A549 (cell line): ENCODE results near the gene NRIP2.

Experiments used
- BHLHE40 ChIP-seq: IDR thresholded peaks from 2 replicates; pipeline ENCODE4 v1.6.1; 2012; ENCODE audit warnings: low read depth, low read length, inconsistent platforms
- CTCF ChIP-seq: fragments of >200 bp; sonication (Bioruptor Twin); formaldehyde crosslinking; IDR thresholded peaks from 3 replicates; pipeline ENCODE4 v1.5.1; 2016
- E2F6 ChIP-seq: IDR thresholded peaks from 2 replicates; pipeline ENCODE4 v1.6.1; 2012; ENCODE audit warnings: low read depth, borderline replicate concordance
- JUNB ChIP-seq: fragments of >200 bp; sonication (Bioruptor Twin); formaldehyde crosslinking; IDR thresholded peaks from 2 replicates; pipeline ENCODE4 v1.6.1; 2016
- MAX ChIP-seq: IDR thresholded peaks from 2 replicates; pipeline ENCODE4 v1.6.1; 2012
- MAZ ChIP-seq: fragments of 150-350 bp; IDR thresholded peaks from 2 replicates; pipeline ENCODE4 v1.6.1; 2014; ENCODE audit warnings: antibody characterized with exemption, low read depth, low read length, borderline replicate concordance
- PBX3 ChIP-seq: IDR thresholded peaks from 2 replicates; pipeline ENCODE4 v1.6.1; 2012
- POLR2A ChIP-seq: IDR thresholded peaks from 2 replicates; pipeline ENCODE4 v1.6.1; 2012; ENCODE audit warnings: mild to moderate bottlenecking, low read length
- RAD21 ChIP-seq, 2 experiments: fragments of >200 bp in 1 of 2; sonication (Bioruptor Twin) in 1 of 2; formaldehyde crosslinking in 1 of 2; IDR thresholded peaks in 1 of 2; conservative IDR thresholded peaks in 1 of 2; 2 replicates in 1 of 2; 3 replicates in 1 of 2; pipeline ENCODE4 v1.6.1; 2012 to 2018; ENCODE audit warnings: inconsistent platforms in 1 of 2
- REST ChIP-seq: fragments of 200-600 bp; sonication (generic); IDR thresholded peaks from 2 replicates; pipeline ENCODE4 v1.6.1; 2016; ENCODE audit warnings: antibody characterized with exemption, mild to moderate bottlenecking, moderate library complexity
- RFX5 ChIP-seq: fragments of 450-650 bp; IDR thresholded peaks from 2 replicates; pipeline ENCODE4 v1.7.1; 2014; ENCODE audit warnings: antibody characterized with exemption, mild to moderate bottlenecking, moderate library complexity
- SMC3 ChIP-seq: fragments of >200 bp; sonication (Bioruptor Twin); formaldehyde crosslinking; IDR thresholded peaks from 3 replicates; pipeline ENCODE4 v1.6.1; 2018; ENCODE audit warnings: inconsistent platforms
- ZSCAN20 ChIP-seq: fragments of 250-450 bp; sonication (Bioruptor Pico); IDR thresholded peaks from 2 replicates; pipeline ENCODE4 v1.8.0; 2022; ENCODE audit warnings: mild to moderate bottlenecking, moderate library complexity

- TF ChIP-seq ZSCAN20 (CRISPR knock-in tag) (no peak), REST (no peak), BHLHE40 (no peak), CTCF (no peak), SMC3 (no peak), RAD21 (conservative IDR thresholded peaks at IDR 0.05 in 1 of 2, IDR thresholded peaks at IDR 0.05 in 1 of 2) (no peak), E2F6 (no peak), POLR2A (no peak), MAZ (no peak), RFX5 (no peak), MAX (no peak), JUNB (no peak), PBX3 (no peak)
Measured at GRCh38 chr12:2793561-2793960, 41.3 kb downstream of the NRIP2 start.
